Aorta (tissue), 5 donors: ENCODE measurements around the gene SYNJ2. TPM values are rescaled to one million over a fixed set of nuclear protein-coding genes. Genes with fewer than 3 reads are reported as not detected.

ENCODE experiments used
- ATAC-seq: fragments of 200-7000 bp; cut with Tn5 transposase; one replicate; pipeline ENCODE4 v1.9.1; 2022; ENCODE audit warnings: moderate library complexity; ENCODE audit not compliant: low FRiP score
- DNase-seq, 2 donors: peaks; one replicate each; pipeline ENCODE4 v3.0.0-alpha.2; 2020
- H3K27ac ChIP-seq, 2 donors: one replicate each; pipeline ENCODE4 v1.5.1; 2013; ENCODE audit warnings: low read length in 2 of 2, mild to moderate bottlenecking in 2 of 2, moderate library complexity in 2 of 2, control low read depth in 1 of 2, inconsistent platforms in 1 of 2, low read depth in 1 of 2
- H3K27me3 ChIP-seq, 2 donors: one replicate each; pipeline ENCODE4 v1.6.1; 2013; ENCODE audit warnings: control low read depth in 1 of 2, low read length in 1 of 2, mild to moderate bottlenecking in 1 of 2, moderate library complexity in 1 of 2; ENCODE audit not compliant: insufficient read depth in 2 of 2, control insufficient read depth in 1 of 2
- H3K36me3 ChIP-seq, 2 donors: one replicate each; pipeline ENCODE4 v1.6.1; 2013; ENCODE audit warnings: control low read depth in 1 of 2, low read length in 1 of 2, mild to moderate bottlenecking in 1 of 2; ENCODE audit not compliant: insufficient read depth in 2 of 2, control insufficient read depth in 1 of 2
- H3K4me1 ChIP-seq, 2 donors: one replicate each; pipeline ENCODE4 v1.6.1; 2013; ENCODE audit warnings: low read length in 2 of 2, control low read depth in 1 of 2, mild to moderate bottlenecking in 1 of 2, moderate library complexity in 1 of 2; ENCODE audit not compliant: insufficient read depth in 2 of 2, control insufficient read depth in 1 of 2
- H3K4me3 ChIP-seq, 2 donors: one replicate each; pipeline ENCODE4 v1.5.1; 2013; ENCODE audit warnings: low read length in 2 of 2, control low read depth in 1 of 2, mild to moderate bottlenecking in 1 of 2
- H3K9me3 ChIP-seq: one replicate; pipeline ENCODE4 v1.6.1; 2013; ENCODE audit warnings: mild to moderate bottlenecking, low read length; ENCODE audit not compliant: control insufficient read depth
- WGBS, 2 donors: extraction: QIAGEN DNeasy Blood & Tissue Kit; methylation state at CpG; one replicate each; pipeline ENCODE4 v1.1.7; 2013; 5-methylcytosine and 5-hydroxymethylcytosine counted together
- intact Hi-C, 2 donors: fragments of 100-400 bp; cut with DNase I; formaldehyde crosslinking; loops; one replicate each; pipeline versions ENCODE4 v1.14.2 to v1.15.0; 2022
- polyA plus RNA-seq, 2 donors: library from polyadenylated mRNA; stranded (reverse); fragments of 200-250 nt; gene quantifications; one replicate each; pipeline ENCODE4 v1.2.3, GENCODE V29; 2013
- total RNA-seq, 2 donors: library from RNA; stranded (reverse); fragmentation: NEBNext Ultra II Directional; extraction: Animal tissue kit (Norgen Biotek cat#: 25700); gene quantifications; one replicate each; pipeline ENCODE4 v1.2.1, GENCODE V29; 2021
- donor health status: healthy with polysubstance abuse.
- donor health status: Bipolar disorder and iron deficiency.
- donor health status: DM: no; HTN: no; CAD: no.
- donor health status: DM: no; HTN: no; CAD: no.
- donor health status: DM: yes; HTN: yes; CAD: no.

SYNJ2 gene
- total and polyA plus RNA-seq, 4 donors: 8.6 to 38.7 (median 22.4) TPM

DNA sequence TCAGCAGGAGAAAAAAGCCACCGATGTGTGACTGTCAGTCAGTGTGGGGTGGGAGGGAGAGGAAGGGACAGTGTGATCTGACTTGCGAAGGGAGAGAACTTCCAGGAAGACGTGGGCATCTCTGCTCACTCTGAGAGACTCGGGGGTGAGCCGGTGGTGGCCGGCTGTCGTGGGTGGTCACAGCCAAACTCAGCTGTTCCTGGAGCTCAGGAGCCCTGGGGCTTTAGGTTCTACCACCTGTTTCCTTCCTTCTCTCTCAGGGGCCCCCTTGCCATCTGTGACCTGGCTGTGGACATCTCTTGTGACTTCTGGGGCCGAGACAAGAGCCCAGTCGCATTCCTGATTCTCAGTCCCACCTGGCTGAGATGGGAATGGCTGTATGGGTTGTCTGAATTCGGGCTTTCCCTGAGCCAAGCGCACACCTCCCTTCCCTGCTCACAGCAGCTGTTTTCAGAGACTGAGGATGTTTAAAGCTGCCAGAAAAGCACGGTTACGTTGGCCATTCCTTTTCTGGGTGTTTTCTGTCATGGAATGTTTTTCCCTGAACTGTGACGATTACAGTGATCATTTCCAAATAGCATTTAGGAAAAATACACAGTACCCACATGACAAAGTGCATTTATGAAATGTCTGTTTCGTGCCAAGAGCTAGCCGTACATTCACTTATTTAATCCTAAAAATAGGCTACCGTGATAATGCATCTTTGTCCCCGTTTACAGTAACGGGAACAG is 36.5 kb downstream of the SYNJ2 start:
- peaks cover 0 to 1% of the 10 kb centered on the region in 2 donors for H3K36me3 ChIP-seq
- intact Hi-C loops: loop anchor here in 1 of 2 donors (2.0 kb wide), 1 partner anchor 15 kb away; no protein-coding TSS in a partner anchor
- H3K4me1 ChIP-seq: no peaks in the 10 kb centered on the region
- DNase-seq (peak in 1 of 2 donors; percentile 72), ATAC-seq (peak; percentile 61)
- peak overlapping the region; percentile 47 to 85 for H3K27ac ChIP-seq
- no peak overlapping the region for H3K4me3 ChIP-seq
- H3K9me3 ChIP-seq: no peaks in the 10 kb centered on the region
- WGBS, 2 donors: 32 to 39% methylated on average over 19 of the region's 19 CpGs
- H3K27me3 ChIP-seq: no peaks in the 10 kb centered on the region

DNA sequence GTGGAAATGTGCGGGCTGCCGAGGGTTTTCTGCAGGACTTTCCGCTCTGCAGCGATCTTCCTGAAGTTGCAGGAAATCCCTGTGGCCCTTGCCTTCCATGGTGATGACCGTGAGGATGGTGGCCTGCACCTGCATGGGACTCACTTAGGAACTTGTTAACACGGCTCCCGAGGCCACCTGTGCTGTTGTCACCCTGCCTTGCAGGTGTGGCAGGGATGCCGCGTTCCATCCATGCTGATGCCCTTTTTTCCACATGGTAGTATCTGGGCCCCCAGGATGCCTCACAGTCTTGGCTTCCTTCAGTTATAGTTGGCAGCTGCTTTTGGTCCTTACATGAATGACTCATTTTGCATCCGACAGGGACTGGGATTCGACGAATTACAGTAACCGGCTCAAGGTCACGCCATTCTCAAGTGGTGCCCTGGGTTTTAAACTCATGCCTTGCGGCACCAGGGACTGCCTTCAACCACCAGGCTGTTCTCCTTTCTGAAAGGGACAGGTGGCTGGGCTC is 37.2 kb downstream of the SYNJ2 start:
- ATAC-seq (peak; percentile 33), DNase-seq (peak in 1 of 2 donors; percentile 73)
- H3K27ac ChIP-seq: peak overlapping the region; percentile 20 to 22
- H3K4me3 ChIP-seq: no peak overlapping the region
- intact Hi-C loops: loop anchor here in 1 of 2 donors (2.0 kb wide), 1 partner anchor 16 kb away; no protein-coding TSS in a partner anchor
- H3K27me3 ChIP-seq: no peaks in the 10 kb centered on the region
- H3K9me3 ChIP-seq: no peaks in the 10 kb centered on the region
- peaks cover 0 to 1% of the 10 kb centered on the region in 2 donors for H3K36me3 ChIP-seq
- H3K4me1 ChIP-seq: no peaks in the 10 kb centered on the region
- 10 to 13% methylated on average over 15 of the region's 15 CpGs for WGBS, 2 donors

DNA sequence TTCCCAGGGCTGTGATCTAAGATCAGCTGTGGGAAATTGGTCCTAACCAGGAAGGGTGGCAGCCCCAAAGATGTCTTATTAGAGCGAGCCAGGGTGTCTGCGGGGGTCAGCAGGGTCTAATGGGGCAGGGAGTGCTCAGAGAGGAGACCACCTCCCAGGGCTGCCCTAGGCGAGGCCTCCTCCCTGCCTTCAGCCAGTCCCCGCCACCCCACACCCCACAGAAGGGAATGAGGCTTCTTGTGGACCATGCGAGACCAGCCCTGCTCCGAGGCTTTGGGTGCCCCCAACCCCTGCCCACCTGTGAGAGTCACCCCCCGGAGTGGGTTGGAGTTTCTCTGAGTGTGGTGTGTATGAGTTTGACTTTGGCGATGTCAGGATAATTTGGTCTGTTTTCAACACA is 37.8 kb downstream of the SYNJ2 start:
- ATAC-seq (no peak), DNase-seq (peak in 1 of 2 donors; percentile 61)
- no peak overlapping the region for H3K4me3 ChIP-seq
- H3K27me3 ChIP-seq: no peaks in the 10 kb centered on the region
- H3K27ac ChIP-seq: peak overlapping the region; percentile 20 to 22
- intact Hi-C loops: loop anchor here in 1 of 2 donors (2.0 kb wide), 1 partner anchor 17 kb away; no protein-coding TSS in a partner anchor
- H3K9me3 ChIP-seq: no peaks in the 10 kb centered on the region
- no peaks in the 10 kb centered on the region for H3K4me1 ChIP-seq
- WGBS, 2 donors: 85 to 92% methylated on average over 8 of the region's 8 CpGs
- H3K36me3 ChIP-seq: peaks cover 0 to 1% of the 10 kb centered on the region in 2 donors

DNA sequence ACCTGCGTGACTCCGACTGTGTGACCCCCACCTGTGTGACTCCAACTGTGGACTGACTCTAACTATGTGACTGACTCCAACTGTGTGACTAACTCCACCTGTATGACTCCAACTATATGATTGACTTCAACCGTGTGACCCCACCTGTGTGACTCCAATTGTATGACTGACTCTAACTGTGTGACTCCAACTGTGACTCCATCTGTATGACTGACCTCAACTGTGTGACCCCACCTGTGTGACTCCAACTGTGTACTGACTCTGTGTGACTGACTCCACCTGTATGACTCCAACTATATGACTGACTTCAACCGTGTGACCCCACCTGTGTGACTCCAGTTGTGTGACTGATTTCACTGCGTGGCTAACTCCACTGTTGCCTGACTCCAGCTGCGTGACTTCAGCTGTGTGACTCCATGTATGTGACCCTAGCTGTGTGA is 38.6 kb downstream of the SYNJ2 start:
- Histone ChIP-seq H3K36me3 (peaks cover 0 to 1% of the 10 kb centered on the region in 2 donors), H3K4me3 (no peak overlapping the region), H3K27me3 (no peaks in the 10 kb centered on the region), H3K4me1 (no peaks in the 10 kb centered on the region), H3K27ac (no peak overlapping the region), H3K9me3 (no peaks in the 10 kb centered on the region)
- no peak for ATAC-seq
- intact Hi-C loops: loop anchor here (5.0 kb wide), 2 partner anchors 38 to 52 kb away; partner anchors contain the start of gene SYNJ2 (in 1 of the 2)
- 92% methylated on average over 6 of the region's 6 CpGs for WGBS, 2 donors
- DNase-seq: no peak

DNA sequence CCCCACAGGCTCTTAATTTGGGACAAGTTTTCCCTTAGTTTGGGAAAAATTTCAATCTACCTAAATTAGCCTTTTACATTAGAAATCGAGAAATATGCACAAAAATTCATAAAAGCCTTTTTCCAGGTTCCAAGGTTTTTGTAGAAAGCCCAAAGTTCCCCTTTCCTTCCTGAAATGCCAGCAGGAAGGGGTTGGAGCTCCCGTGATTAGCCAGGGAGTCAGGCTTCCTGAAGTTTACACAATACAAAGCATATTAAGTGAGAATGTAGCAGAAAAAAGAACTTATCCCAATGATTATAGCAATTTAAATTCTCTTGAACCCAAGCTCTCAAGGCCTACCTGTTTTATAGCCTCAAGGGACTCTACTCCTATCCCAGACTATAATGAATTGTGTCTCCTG is 39.1 kb downstream of the SYNJ2 start:
- no peaks in the 10 kb centered on the region for H3K9me3 ChIP-seq
- no peaks in the 10 kb centered on the region for H3K4me1 ChIP-seq
- H3K27ac ChIP-seq: no peak overlapping the region
- no peak for ATAC-seq
- H3K27me3 ChIP-seq: no peaks in the 10 kb centered on the region
- 91 to 93% methylated on average over 2 of the region's 2 CpGs for WGBS, 2 donors
- peaks cover 0 to 1% of the 10 kb centered on the region in 2 donors for H3K36me3 ChIP-seq
- intact Hi-C loops: loop anchor here (5.0 kb wide), 2 partner anchors 39 to 51 kb away; partner anchors contain the start of gene SYNJ2 (in 1 of the 2)
- no peak overlapping the region for H3K4me3 ChIP-seq
- DNase-seq: no peak

DNA sequence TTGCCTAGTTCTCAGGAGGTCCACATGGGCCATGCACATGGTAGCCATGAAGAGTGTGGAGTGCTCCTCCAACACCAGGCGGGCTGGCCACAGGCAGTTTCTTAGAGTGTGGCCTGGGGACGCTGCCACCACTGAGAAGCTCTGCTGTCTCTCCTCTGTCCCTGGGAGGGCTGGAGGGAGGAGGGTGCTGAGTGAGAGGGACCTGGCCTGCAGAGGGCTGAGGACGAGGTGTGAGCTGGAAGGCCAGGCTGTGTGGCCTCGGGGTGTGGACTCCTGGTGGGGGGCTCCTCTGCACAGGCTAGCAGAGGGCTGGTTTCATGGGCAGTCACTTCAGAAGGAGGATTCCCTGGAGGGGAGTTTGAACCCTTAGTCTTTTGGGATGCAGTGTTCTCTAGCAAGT is 39.7 kb downstream of the SYNJ2 start:
- H3K36me3 ChIP-seq: peaks cover 0 to 1% of the 10 kb centered on the region in 2 donors
- intact Hi-C loops: loop anchor here (5.0 kb wide), 2 partner anchors 39 to 51 kb away; partner anchors contain the start of gene SYNJ2 (in 1 of the 2)
- no peak overlapping the region for H3K4me3 ChIP-seq
- DNase-seq (peak in 1 of 2 donors; percentile 71), ATAC-seq (no peak)
- H3K27ac ChIP-seq: no peak overlapping the region
- peaks cover 0 to 2% of the 10 kb centered on the region in 2 donors for H3K4me1 ChIP-seq
- H3K27me3 ChIP-seq: no peaks in the 10 kb centered on the region
- 89 to 93% methylated on average over 4 of the region's 4 CpGs for WGBS, 2 donors
- H3K9me3 ChIP-seq: no peaks in the 10 kb centered on the region

DNA sequence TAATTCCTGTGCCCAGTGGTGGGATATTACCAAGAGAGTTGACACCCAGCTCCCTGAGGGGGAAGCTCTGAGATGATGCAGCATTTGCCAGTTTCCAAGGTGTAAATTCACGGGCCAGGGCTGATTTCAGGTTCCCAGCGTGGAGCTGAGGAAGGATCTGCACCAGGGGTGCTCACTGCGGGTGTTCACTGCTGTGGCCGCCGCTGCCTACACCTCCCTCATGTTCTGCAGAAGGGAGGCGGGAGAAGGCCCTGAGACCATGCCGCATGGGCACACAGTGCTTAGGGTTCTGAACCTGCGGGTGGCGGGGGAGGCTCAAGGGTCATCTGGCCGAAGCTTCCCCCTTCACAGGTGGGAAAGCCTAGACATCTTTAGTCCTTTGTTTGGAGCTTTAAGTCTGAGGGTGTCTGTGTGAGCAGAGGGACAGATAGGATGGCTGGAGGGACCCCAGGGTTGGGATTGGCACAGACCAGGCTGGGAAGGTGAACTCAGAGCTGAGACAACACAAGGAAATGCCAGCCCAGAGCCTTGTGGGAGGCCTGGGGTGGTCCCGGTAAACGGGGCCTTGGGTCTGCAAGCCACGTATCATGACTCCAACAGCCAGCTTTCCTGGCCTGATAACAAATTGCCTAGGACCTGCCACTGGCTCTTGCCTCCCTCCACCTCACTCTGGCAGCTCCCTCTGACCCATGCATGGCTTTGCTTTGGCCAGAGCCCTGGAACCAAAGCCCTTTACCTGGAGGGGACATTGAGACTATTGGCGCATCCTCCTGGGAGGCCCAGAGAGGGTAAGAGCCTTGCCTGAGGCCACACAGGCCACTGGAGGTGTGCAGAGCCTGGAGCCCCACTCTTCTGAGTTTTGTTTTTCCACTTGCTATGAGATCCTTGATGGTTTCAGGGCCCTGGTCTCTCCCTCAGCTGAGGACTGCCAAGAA is 40.4 kb downstream of the SYNJ2 start:
- Histone ChIP-seq H3K9me3 (no peaks in the 10 kb centered on the region), H3K36me3 (peaks cover 0 to 1% of the 10 kb centered on the region in 2 donors), H3K4me1 (peaks cover 0 to 3% of the 10 kb centered on the region in 2 donors), H3K27me3 (no peaks in the 10 kb centered on the region), H3K4me3 (no peak overlapping the region), H3K27ac (no peak overlapping the region)
- intact Hi-C loops: loop anchor here (5.0 kb wide), 2 partner anchors 40 to 50 kb away; partner anchors contain the start of gene SYNJ2 (in 1 of the 2)
- no peak for ATAC-seq
- DNase-seq: peak in 1 of 2 donors; percentile 61
- 92 to 94% methylated on average over 14 of the region's 14 CpGs for WGBS, 2 donors
